Neural progenitor cell (in vitro differentiated cells): ENCODE measurements around the gene NT5C1A. TPM values are rescaled to one million over a fixed set of nuclear protein-coding genes. Genes with fewer than 3 reads are reported as not detected.

Experiments
- DNase-seq: peaks from one replicate; pipeline ENCODE4 v3.0.0-alpha.2; 2016; ENCODE audit warnings: low spot score
- H2AFZ ChIP-seq: fragments of 200-600 bp; sonication (generic); replicated peaks from 2 replicates; pipeline ENCODE4 v1.6.1; 2016; ENCODE audit warnings: antibody characterized with exemption
- H3F3A ChIP-seq: fragments of 200-600 bp; sonication (generic); 2 replicates; pipeline ENCODE4 v1.6.1; 2016; ENCODE audit warnings: antibody characterized with exemption, low read depth
- H3K27ac ChIP-seq: fragments of 200-600 bp; sonication (generic); 2 replicates; pipeline ENCODE4 v1.5.1; 2016; ENCODE audit warnings: mild to moderate bottlenecking
- H3K27me3 ChIP-seq: fragments of 200-600 bp; sonication (generic); 2 replicates; pipeline ENCODE4 v1.6.1; 2016; ENCODE audit warnings: mild to moderate bottlenecking, moderate library complexity
- H3K36me3 ChIP-seq: fragments of 200-600 bp; sonication (generic); 2 replicates; pipeline ENCODE4 v1.5.1; 2016
- H3K4me1 ChIP-seq: fragments of 200-600 bp; sonication (generic); 2 replicates; pipeline ENCODE4 v1.6.1; 2016; ENCODE audit warnings: mixed run types
- H3K4me2 ChIP-seq: fragments of 200-600 bp; sonication (generic); 2 replicates; pipeline ENCODE4 v1.6.1; 2016
- H3K4me3 ChIP-seq: fragments of 200-600 bp; sonication (generic); 2 replicates; pipeline ENCODE4 v1.5.1; 2016
- H3K79me2 ChIP-seq: fragments of 200-600 bp; sonication (generic); 2 replicates; pipeline ENCODE4 v1.6.1; 2016; ENCODE audit warnings: low read depth
- H3K9ac ChIP-seq: fragments of 200-600 bp; sonication (generic); 2 replicates; pipeline ENCODE4 v1.6.1; 2016
- H3K9me3 ChIP-seq: fragments of 200-600 bp; sonication (generic); 2 replicates; pipeline ENCODE4 v1.5.1; 2016; ENCODE audit warnings: low read depth
- H4K20me1 ChIP-seq: fragments of 200-600 bp; sonication (generic); 2 replicates; pipeline ENCODE4 v1.6.1; 2016; ENCODE audit warnings: low read depth
- H3K27ac Mint-ChIP-seq: 3 replicates; pipeline ENCODE4 v1.8.0; 2021; ENCODE audit warnings: mixed read lengths
- H3K27me3 Mint-ChIP-seq: 2 replicates; pipeline ENCODE4 v1.8.0; 2022; ENCODE audit warnings: low read depth, mild to moderate bottlenecking, inconsistent platforms, moderate library complexity, mixed read lengths; ENCODE audit not compliant: insufficient read depth
- H3K36me3 Mint-ChIP-seq: 3 replicates; pipeline ENCODE4 v1.8.0; 2021; ENCODE audit warnings: mixed read lengths
- H3K4me1 Mint-ChIP-seq: 3 replicates; pipeline ENCODE4 v1.8.0; 2021; ENCODE audit warnings: mixed read lengths
- H3K4me3 Mint-ChIP-seq: 3 replicates; pipeline ENCODE4 v1.8.0; 2021; ENCODE audit warnings: mild to moderate bottlenecking, moderate library complexity, mixed read lengths
- H3K9me3 Mint-ChIP-seq: 3 replicates; pipeline ENCODE4 v1.8.0; 2020; ENCODE audit warnings: mixed read lengths
- EZH2 ChIP-seq: fragments of 200-600 bp; sonication (generic); IDR thresholded peaks from 2 replicates; pipeline ENCODE4 v1.6.1; 2017; ENCODE audit warnings: antibody characterized with exemption, mild to moderate bottlenecking, moderate library complexity
- EZH2phosphoT487 ChIP-seq: fragments of 200-600 bp; sonication (generic); IDR thresholded peaks from 2 replicates; pipeline ENCODE4 v1.6.1; 2017; ENCODE audit warnings: antibody characterized with exemption
- total RNA-seq: library from RNA; depleted of rRNA; stranded (reverse); fragments of >200 nt; gene quantifications from 2 replicates; pipeline ENCODE4 v1.2.3, GENCODE V29; 2015; ENCODE audit warnings: low replicate concordance
- TF ChIP-seq, protein P1 (sequence below): fragments of 200-600 bp; sonication (generic); IDR thresholded peaks from 2 replicates; pipeline ENCODE4 v1.5.1; 2017; ENCODE audit warnings: antibody characterized with exemption, mild to moderate bottlenecking

The NT5C1A gene
- total RNA-seq, 1 donor from 2014 or later, result not detected

DNA sequence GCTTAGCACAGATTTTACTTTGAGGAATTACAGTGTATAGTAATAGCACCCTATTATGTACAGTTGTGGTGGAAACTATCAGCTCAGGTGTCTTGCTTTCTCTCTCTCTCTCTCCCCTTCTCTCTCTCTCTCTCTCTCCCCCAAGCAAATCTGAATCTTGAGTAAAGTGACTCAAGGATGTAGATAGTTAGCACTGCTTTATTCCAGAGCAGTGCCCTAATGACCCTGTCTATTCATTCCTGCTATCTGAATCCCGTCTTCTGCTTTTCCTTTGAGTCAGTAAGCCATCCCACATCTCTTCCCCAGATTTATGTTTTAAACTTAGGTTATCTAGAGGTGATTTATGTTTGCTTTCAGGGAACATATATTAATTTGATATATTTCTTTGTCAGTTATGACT, 24.5 kb upstream of the NT5C1A start:
- no peaks in the 10 kb centered on the region for H3K9me3 ChIP-seq
- TF ChIP-seq, protein P1, sequence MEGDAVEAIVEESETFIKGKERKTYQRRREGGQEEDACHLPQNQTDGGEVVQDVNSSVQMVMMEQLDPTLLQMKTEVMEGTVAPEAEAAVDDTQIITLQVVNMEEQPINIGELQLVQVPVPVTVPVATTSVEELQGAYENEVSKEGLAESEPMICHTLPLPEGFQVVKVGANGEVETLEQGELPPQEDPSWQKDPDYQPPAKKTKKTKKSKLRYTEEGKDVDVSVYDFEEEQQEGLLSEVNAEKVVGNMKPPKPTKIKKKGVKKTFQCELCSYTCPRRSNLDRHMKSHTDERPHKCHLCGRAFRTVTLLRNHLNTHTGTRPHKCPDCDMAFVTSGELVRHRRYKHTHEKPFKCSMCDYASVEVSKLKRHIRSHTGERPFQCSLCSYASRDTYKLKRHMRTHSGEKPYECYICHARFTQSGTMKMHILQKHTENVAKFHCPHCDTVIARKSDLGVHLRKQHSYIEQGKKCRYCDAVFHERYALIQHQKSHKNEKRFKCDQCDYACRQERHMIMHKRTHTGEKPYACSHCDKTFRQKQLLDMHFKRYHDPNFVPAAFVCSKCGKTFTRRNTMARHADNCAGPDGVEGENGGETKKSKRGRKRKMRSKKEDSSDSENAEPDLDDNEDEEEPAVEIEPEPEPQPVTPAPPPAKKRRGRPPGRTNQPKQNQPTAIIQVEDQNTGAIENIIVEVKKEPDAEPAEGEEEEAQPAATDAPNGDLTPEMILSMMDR, result no peak
- no peak for TF ChIP-seq EZH2phosphoT487
- no peak for TF ChIP-seq EZH2

DNA sequence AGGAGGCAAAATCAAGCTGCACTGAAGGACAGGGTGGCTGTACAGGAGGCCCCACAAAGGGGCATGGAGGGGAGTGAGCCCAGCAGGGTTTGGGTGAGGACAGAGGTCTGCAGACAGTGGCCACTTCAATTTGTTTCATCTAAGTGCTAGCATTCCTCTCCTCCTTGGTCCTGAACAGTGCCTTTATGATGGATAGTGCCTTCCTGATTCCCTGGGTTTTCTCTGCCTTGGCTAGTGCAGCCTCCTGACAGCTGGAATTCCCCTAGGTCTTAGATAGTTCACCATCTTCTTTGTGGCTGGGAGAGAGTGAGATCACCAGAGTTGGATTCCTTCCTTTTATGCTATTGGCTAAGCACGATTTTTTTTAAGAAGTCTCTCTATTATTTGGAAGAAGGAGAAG, 23.1 kb upstream of the NT5C1A start:
- Histone ChIP-seq H3F3A (no peaks in the 10 kb centered on the region), H3K4me3 (no peak overlapping the region), H3K36me3 (no peaks in the 10 kb centered on the region), H3K9me3 (no peaks in the 10 kb centered on the region), H4K20me1 (peaks cover 27% of the 10 kb centered on the region), H3K27me3 (peaks cover 100% of the 10 kb centered on the region), H3K4me1 (peaks cover 7% of the 10 kb centered on the region), H3K27ac (no peak overlapping the region), H2AFZ (no peak overlapping the region), H3K9ac (no peak overlapping the region), H3K4me2 (no peak overlapping the region), H3K79me2 (no peaks in the 10 kb centered on the region)
- Mint-ChIP-seq H3K27ac (no peak overlapping the region), H3K27me3 (peaks cover 38% of the 10 kb centered on the region), H3K36me3 (no peaks in the 10 kb centered on the region), H3K4me3 (no peak overlapping the region), H3K9me3 (no peaks in the 10 kb centered on the region), H3K4me1 (peaks cover 13% of the 10 kb centered on the region)
- TF ChIP-seq, protein P1, result no peak
- TF ChIP-seq EZH2phosphoT487, result no peak
- TF ChIP-seq EZH2, result no peak
- no peak for DNase-seq

More for the DNA sequence above, 24.5 kb upstream of the NT5C1A start:
- peaks cover 17% of the 10 kb centered on the region for H4K20me1 ChIP-seq
- H3K4me1 ChIP-seq, result peaks cover 8% of the 10 kb centered on the region
- H3K36me3 ChIP-seq, result no peaks in the 10 kb centered on the region
- no peak overlapping the region for H3K27ac Mint-ChIP-seq
- H3K27ac ChIP-seq, result no peak overlapping the region
- no peak overlapping the region for H3K4me3 ChIP-seq
- DNase-seq, result no peak
- no peak overlapping the region for H3K9ac ChIP-seq
- H3K79me2 ChIP-seq, result no peaks in the 10 kb centered on the region
- peaks cover 100% of the 10 kb centered on the region for H3K27me3 ChIP-seq
- H3K4me3 Mint-ChIP-seq, result no peak overlapping the region
- peaks cover 37% of the 10 kb centered on the region for H3K27me3 Mint-ChIP-seq
- H2AFZ ChIP-seq, result no peak overlapping the region
- no peaks in the 10 kb centered on the region for H3K36me3 Mint-ChIP-seq
- H3K9me3 Mint-ChIP-seq, result no peaks in the 10 kb centered on the region
- H3F3A ChIP-seq, result peaks cover 3% of the 10 kb centered on the region
- H3K4me1 Mint-ChIP-seq, result peaks cover 14% of the 10 kb centered on the region
- no peak overlapping the region for H3K4me2 ChIP-seq

DNA sequence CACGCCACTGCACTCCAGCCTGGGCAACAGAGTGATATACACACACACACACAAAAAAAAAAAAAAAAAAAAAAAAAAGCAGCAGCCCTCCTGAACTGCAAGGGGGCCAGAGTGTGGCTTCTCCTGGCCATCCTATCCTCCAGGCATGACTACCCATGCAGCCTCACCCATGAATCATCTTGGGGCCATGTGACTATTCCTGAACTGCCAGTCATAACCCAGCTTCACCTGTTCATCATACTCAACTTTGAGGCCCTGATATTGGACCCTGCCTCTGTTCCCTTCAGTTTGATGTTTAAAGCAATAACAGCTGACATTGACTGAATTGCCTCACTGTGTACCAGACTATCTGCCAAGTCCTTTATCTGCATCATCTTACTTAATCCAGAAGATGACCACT, 22.1 kb upstream of the NT5C1A start:
- H3K27ac Mint-ChIP-seq, result no peak overlapping the region

More for the DNA sequence above, 22.1 kb upstream of the NT5C1A start:
- TF ChIP-seq EZH2phosphoT487 (no peak), EZH2 (no peak)
- TF ChIP-seq, protein P1, result no peak
- Histone ChIP-seq H3K79me2 (no peaks in the 10 kb centered on the region), H3K27ac (no peak overlapping the region), H3K4me2 (no peak overlapping the region), H3K36me3 (no peaks in the 10 kb centered on the region), H3K9me3 (no peaks in the 10 kb centered on the region), H3K27me3 (peaks cover 100% of the 10 kb centered on the region), H3K9ac (no peak overlapping the region), H3K4me1 (peaks cover 7% of the 10 kb centered on the region), H4K20me1 (peaks cover 36% of the 10 kb centered on the region), H2AFZ (no peak overlapping the region), H3F3A (no peaks in the 10 kb centered on the region), H3K4me3 (no peak overlapping the region)
- no peaks in the 10 kb centered on the region for H3K36me3 Mint-ChIP-seq
- H3K27me3 Mint-ChIP-seq, result peaks cover 43% of the 10 kb centered on the region
- no peak for DNase-seq
- no peak overlapping the region for H3K4me3 Mint-ChIP-seq
- H3K4me1 Mint-ChIP-seq, result peaks cover 23% of the 10 kb centered on the region
- no peaks in the 10 kb centered on the region for H3K9me3 Mint-ChIP-seq
